ENCODE data around the gene GPT2.
"Not testable (repeated sequence)": the region's sequence is repeated elsewhere in the genome, so short reads cannot be mapped to it uniquely, and the experiment has no call there.

Gene GPT2

DNA sequence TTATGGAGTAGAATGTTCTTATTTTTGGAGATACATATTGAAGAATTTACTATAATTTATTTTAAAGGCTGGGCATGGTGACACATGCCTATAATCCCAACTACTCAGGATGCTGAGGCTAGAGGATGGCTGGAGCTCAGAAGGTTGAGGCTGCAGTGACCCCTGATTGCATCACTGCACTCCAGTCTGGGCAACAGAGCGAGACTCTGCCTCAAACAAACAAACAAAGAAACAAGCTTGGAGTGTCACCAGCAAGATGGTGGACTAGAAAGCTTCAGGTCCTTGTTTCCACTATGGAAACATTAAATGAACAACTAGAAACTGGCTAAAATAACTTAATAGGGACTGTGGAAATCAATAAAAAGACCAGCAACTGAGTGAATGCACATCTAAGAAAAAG, 17.9 kb upstream of the GPT2 start:
- no peak for DNase-seq

DNA sequence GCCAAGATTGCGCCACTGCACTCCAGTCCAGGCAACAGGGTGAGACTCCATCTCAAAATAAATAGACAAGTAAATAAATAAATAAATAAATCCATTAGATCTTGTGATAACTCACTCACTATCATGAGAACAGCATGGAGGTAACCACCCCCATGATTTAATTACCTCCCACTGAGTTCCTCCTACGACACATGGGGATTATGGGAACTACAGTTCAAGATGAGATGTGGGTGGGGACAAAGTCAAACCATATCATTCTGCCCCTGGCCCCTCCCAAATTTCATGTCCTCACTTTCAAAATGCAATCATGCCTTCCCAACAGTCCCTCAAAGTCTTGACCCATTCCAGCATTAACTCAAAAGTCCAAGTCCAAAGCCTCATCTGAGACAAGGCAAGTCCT, 16.7 kb upstream of the GPT2 start:
- DNase-seq, result not testable (repeated sequence)

DNA sequence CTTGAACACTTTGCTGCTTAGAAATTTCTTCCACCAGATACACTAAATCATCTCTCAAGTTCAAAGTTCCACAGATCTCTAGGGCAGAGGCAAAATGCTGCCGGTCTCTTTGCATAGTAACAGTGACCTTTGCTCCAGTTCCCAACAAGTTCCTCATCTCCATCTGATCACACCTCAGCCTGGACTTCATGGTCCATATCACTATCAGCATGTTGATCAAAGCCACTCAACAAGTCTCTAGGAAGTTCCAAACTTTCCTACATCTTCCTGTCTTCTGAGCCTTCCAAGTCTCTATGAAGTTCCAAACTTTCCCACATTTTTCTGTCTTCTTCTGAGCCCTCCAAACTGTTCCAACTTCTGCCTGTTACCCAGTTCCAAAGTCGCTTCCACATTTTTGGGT, 15.3 kb upstream of the GPT2 start:
- not testable (repeated sequence) for DNase-seq

DNA sequence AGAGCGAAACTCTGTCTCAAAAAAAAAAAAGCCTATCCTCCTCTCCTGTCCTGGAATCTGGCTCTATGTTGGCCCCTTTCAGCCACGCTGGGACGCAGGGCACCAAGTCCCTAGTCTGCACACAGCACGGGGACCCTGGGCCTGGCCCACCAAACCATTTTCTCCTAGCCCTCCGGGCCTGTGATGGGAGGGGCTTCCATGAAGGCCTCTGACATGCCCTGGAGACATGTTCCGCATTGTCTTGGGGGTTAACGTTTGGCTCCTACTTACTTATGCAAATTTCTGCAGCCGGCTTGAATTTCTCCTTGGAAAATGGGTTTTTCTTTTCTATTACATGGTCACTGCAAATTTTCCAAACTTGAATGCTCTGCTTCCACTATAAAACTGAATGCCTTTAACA, 12.6 kb upstream of the GPT2 start:
- DNase-seq, result no peak

DNA sequence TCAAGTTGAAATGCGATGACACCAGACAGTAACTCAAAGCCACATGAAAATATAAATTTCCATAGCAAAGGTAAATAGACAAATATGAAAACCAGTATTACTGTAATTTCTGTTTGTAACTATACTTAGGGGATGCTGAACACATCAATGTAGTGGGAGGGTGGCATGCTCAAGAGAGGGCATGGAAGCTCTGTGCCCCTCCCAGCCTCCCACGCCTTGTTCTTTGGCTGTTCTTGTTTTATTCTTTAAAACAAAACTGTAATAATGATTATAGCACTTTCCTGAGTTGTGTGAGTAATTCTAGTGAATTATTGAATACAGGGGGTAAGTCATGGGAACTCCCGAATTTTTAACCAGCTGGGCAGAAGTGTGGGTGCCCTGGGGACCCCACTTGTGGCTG, 11.0 kb upstream of the GPT2 start:
- DNase-seq, result no peak

DNA sequence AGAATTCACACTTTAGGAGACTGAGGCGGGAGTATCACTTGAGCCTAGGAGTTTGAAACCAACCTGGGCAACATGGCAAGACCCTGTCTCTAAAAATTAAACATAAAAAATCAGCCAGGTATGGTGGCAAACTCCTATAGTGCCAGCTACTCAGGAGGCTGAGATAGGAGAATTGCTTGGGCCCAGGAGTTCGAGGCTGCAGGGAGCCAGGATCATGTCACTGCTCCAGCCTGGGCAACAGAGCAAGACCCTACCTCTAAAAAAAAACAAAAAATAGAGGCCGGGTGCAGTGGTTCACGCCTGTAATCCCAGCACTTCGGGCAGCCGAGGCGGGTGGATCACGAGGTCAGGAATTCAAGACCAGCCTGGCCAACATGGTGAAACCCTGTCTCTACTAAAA, 8.9 kb upstream of the GPT2 start:
- DNase-seq, result no peak

DNA sequence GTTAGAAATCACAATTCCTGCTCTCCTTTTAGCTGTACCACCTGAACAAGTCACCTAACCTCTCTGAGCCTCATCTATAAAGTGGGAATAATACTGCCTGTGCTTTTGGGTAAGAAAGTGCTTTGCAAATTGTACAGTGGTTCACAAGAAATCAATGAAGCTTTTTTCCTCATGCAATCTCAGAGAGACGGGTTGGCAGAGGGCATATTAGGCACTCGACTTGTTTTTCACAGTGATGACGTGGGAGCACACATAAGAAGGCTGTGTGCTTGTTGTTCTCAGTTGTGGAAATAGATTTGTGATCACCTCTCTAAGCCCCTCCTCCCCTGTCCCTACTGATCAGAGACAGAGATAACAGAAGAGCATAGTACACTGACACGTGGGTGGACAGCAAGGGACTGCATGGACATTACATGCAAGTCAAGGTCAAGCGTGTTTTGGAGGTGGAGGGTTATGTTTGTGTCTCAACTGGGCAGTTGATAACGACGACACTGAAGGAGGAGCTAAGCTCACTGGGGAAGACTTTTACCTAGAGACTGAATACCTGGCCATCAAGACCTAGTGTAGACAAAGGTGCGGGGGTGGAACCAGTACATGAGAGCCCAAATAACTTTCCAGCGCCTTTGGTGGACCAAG, 1.7 kb upstream of the GPT2 start:
- no peak for DNase-seq

DNA sequence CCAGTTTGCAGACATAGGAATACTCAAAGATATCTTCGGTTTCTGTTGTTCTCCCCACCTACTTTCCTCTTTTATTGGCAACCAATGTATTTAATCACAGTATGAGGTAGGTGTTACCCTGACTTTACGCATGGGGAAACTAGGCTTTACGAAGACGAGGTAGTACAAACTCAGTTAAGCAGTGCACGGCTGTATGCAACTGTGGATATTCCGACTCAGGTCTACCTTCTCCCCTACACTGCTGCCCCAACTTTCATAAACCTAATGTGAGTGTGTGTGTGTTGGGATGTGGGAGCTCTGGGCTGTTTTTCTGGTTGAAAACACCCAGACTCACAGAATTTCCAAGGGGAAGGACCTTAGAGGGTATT, 1.2 kb upstream of the GPT2 start:
- DNase-seq, result no peak

DNA sequence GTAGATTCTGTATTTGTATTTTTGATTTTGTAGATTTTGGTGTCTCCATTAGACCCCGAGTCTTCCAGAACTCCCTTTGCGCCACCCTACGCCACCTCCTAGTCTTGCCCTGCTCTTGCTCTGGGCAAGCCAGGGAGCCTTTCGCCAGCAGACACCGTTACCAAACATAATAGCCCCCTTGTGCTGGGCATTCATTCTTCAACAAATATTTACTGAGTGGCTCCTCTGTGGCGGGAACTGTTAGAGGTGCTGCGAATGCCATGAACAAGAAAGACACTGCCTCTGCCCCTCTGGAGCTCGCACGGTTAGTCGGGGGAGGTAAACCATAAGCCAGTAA, 841 bp upstream of the GPT2 start:
- DNase-seq, result no peak

DNA sequence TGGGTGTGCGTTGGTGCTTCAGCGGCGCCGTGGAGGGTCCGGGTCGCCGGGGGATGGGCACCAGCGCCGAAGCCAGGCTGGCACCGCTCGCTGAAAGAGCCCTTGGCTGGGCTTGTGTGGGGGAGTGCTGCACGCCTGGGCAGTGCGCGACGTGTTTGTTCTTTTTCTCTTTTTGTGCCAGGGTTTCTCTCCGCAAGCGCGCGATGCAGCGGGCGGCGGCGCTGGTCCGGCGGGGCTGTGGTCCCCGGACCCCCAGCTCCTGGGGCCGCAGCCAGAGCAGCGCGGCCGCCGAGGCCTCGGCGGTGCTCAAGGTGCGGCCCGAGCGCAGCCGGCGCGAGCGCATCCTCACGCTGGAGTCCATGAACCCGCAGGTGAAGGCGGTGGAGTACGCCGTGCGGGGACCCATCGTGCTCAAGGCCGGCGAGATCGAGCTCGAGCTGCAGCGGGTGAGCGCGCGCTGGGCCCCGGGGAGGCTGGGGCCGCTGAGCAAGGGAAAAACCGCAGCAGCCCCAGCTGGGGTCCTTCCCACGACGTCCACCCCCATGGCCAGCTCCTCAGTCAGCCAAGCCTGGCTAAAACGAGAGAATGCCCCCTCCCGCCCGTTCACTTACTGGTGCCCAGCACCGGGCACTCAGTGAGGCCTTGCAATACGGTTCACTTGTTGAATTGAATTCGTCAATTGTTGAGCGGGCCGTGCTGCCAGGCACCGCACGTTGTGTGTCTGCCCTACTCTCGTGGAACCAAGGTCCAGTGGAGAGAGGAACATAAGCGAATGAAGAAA, 541 bp downstream of the GPT2 start:
- no peak for DNase-seq

DNA sequence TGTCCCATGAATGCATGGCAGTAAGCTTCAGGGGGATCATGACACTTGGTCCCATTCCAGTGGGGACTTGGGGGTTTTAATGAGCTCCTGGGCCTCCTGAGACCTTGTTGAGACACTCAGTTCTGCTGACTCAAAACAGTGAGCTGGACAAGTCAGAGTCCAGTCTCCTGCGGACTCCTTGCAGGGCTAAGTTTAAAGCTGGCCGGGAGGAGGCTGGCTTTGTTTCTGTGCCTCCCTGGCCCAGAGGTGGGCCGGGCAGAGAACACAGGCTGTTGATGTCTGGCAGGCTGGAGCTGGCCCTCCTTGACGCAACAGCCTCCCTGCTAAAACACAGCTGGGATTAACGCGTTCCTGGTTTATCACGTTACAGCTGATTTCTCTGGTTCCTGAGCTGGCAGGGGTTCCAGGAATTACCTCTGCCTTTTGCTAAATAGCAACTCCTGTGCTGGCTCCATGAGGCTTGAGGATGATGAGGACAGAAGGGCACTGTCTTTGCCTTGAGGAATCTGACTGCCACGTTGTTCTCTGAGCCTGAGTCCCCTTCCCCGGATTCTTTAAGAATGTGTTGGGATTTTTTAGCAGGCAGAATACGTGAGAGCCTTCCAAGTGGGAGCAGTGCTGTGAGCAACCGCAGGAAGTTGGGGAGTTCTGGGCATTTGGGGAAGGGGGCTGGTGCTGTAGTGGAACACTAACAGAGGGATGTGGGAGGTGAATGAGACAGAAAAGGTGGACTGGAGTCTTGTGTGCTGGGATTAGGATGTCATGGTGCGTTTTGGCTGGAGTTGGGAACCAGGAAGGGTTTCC, 2.0 kb downstream of the GPT2 start:
- no peak for DNase-seq

DNA sequence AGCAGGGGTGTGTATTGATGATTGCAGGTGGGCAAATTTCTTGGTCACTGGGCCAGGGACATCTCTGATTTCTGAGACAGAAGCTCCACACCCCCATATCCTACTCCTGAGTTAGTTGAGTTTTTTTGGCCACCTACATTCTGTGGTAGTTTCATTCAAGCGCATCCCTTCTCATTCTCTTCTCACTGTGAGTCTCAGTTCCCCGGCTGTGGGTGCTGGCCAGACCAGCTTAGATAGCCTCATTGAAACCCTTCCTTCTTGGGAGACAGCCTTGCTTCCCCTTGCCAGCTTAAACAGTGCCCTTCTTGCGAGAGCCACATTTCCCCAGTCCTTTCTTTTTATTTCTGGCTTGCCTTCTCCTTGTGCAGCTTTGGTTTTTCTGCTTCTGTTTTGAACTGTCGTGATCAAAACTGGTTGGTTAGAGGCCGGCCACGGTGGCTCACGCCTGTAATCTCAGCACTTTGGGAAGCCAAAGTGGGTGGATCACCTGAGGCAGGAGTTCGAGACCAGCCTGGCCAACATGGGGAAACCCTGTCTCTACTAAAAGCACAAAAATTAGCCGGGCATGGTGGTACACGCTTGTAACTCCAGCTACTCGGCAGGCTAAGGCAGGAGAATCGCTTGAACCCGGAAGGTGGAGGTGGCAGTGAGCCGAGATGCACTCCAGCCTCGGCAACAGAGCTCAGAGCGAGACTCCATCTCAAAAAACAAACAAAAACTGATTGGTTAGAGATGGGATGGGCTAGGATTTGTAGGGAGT, 2.8 kb downstream of the GPT2 start:
- no peak for DNase-seq

DNA sequence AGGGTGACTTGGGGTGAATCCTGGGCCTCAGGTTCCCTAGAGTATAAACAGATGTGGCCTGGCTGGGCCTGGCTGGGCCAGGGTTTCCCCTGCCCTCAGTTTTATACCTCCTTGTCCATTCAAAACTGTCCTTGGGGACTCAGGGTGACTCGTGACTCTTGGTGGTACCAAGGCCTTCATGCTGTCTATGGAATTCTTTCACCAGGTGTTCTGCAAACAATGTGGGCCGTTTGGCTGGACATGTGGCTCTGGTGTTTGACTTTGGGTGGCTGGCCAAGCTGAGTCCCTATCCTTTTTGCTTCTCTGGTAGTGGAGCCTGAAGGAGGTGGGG, 3.3 kb downstream of the GPT2 start:
- DNase-seq, result no peak

DNA sequence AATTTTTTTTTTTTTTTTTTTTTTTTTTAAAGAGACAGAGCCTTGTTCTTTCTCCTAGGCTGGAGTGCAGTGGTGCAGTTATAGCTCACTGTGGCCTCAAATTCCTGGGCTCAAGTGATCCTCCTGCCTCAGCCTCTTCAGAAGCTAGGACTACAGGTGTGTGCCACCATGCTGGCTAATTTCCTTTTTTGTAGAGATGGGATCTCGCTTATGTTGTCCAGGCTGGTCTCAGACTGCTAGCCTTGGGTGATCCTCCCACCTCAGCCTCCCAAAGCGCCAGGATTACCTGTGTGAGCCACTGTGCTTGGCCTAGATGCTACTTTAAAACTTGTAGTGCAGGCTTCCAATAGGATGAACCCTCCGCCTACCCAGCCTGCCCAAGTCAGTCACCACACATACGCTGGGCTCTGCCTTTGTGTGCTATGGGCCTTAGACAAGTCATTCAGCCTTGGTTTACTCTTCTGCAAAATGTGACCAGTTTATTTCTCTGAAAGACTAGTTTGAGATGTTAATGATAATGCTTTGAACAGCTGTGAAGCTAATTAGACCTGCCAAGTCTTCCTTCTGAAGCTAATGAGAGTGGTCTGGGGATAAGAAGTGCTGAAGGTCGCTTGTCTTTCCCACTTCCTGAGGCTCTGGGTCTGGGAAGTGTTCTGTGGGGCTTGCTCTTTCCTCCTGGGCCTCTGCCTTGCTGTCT, 5.2 kb downstream of the GPT2 start:
- DNase-seq, result no peak

DNA sequence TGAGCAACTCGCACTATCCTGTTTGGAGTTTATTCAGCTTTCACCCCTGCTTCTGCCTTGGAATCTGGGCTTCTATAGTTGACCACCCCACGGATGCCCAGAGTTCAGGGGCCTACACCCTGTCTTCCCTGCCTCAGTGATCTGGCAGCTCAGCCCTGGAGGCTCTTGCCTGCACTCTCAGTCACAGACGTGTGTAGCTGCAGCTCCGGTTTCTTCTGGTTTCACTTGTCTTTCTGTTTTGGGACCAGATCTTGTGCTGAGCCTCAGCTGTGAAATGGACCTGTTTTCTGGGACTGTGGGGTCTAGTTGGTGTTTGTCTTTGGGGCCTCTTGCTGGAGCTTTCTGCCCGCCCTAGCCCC, 5.8 kb downstream of the GPT2 start:
- no peak for DNase-seq

DNA sequence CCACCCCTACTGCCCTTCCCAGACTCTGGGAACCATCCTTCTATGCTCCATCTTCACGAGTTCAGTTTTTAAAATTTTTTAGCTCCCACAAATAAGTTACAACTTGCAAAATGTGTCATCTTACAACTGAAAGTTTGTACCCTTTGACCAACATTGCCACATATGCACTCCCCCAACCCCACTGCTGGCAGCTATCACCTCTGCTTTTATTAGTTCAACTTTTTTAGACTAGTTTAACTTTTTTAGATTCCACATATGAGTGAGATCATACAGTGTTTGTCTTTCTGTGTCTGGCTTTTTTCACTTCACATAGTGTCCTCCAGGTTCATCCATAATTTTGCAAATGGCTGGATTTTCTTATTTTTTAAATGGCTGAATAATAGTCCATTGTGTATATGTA, 7.7 kb downstream of the GPT2 start:
- DNase-seq, result no peak

DNA sequence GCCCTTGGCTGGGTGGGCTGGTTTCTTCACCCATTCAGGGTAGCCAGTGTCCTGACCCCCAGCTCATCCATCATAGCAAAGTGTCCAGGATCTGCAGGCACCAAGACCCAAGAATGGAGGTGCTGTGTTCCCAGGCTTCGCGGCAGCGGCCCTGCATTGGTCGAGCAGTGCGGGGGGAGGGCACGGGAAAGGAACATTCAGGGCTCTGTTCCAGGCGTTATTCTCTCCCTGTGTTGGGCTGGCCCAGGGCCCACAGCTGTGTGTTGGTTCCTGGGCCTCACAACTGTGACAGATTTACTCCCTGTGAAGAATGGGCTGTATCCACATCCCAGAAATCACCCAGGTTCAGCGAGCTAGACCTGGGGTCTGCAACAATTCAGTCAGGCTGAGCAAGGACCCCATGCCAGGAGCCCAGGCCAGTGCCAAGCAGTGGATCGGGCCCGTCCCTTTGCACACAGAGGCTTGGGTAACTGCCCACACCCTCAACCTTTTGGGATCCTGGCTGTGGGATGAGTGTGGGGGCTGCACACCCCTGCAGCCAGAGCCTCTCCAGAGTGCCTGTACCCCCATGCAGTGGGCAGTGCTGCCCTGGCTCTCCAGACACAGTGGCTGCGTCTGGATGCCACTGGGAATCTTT, 10.0 kb downstream of the GPT2 start:
- DNase-seq, result no peak

DNA sequence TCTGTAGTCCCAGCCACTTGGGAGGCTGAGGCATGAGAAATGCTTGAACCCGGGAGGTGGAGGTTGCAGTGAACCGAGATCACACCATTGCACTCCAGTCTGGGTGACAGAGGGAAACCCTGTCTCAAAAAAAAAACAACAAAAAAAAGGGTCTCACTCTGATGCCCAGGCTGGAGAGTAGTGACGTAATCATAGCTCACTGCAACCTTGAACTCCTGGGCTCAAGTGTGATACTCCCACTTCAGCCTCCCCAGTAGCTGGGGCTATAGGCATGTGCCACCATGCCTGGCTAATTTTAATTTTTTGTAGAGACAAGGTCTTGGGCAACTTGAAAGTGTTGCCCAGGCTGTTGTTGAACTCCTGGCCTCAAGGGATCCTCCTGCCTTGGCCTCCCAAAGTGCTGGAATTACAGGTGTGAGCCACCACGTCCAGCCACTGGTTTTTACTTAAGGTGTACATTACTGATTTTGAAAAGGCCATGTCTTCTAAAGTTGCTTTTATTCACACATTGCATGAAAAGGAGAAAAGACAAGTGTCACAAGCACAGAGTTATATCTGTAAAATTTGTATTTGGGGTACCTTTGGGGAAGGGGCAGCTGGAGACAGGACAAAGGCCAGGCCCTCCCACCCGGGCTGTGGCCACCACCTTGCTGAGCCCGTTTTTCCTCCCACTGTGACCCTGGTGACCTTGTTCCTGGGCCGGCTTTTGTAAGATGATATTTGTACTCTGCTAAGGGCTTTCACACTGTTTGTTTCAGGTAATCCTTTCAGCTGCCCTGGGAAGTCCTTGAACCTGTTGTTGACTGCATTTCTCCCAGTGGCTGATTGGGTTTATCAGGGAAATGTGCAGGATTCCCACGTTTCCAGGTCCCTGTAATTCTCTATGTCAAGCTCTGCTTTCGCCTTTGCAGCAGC, 11.5 kb downstream of the GPT2 start:
- DNase-seq, result no peak

DNA sequence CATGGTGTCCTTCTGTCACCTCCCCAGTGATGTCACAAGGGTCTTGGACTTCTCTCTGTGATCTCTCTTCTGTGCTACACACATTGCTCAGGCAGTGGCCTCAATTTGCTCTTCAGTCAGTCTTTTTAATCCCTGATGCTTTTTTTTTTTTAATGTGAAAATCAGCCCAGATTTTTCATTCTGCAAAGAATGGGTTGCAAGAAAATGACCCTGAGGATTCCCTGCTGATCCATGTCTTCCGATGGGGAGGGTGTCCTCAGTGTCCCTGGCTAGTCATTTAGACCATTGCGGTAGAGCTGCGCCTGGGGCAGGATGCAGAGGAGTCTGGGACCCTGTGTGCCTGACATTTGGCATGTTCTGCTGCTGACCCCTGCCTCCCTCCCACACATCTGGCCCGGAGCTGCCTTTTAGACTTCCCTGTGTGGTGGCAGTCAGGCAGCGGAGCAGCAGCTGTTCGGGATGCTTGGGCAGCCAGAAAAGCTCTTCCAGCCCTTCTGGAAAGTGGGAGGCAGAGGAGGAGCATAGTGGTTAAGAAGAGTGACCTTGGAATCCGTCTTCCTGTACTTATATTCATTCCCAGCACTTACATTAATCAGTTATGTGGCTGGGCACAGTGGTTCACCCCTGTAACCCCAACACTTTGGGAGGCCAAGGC, 12.3 kb downstream of the GPT2 start:
- no peak for DNase-seq

DNA sequence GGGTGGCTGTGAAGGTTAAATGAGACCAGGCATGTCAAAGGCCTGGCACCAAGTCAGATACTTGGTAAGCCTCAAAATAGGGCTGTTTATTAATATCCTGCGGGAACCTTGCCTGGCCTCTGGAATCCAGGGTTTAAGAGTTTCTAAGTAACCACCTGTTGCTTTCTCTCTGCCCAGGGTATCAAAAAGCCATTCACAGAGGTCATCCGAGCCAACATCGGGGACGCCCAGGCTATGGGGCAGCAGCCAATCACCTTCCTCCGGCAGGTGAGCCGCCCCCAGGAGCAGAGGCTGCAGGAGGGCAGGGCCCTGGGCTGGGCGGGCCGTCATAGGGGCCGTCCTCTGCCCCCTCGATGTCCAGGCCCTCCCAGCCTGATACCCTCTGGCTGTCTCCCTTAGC, 13.3 kb downstream of the GPT2 start:
- no peak for DNase-seq

DNA sequence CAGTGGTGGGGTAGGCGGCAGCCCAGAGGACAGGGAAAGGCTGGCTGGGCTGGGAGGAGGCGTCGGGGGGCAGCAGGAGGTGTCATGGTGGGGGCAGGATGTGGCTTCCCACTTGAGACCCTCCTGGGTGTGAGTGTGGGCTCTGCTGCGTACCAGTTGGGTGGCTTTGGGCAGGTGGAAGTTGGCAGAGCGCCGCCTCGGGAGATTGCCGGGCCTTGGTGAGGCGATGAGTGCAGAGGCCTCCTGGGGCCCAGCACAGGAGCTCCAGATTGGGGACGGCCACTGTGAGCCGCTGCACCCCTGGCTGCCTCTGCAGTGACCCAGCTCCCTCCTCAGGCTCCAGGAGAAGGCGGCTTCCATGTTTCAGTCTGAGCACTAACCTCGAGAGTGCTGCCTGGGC, 13.8 kb downstream of the GPT2 start:
- no peak for DNase-seq
